Measurements from ENCODE around the gene SLC29A4.
"Not testable (repeated sequence)": the region's sequence is repeated elsewhere in the genome, so short reads cannot be mapped to it uniquely, and the experiment has no call there.

The SLC29A4 gene

DNA sequence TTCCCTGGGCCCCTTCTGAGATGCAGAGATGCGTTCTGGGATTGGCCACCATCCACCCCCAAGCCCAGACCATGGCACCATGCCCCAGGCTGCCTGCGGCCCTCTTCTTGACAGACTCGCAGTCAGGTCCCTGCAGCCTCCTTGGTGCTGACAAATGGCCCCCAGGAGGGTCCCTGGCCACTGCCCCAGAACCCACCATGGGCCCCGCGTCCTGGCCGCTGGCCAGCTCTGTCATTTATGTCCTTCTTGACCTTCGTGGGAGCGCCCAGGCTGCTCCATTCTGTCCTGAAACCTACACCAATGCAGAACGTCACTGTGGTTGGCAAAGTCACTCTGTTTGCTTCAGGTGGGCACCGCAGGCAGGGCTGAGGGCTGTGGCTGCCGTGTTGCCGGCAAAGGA is 39.5 kb upstream of the SLC29A4 start:
- DNase-seq (ENCODE audit: low spot score) = no peak
- Histone ChIP-seq H3K36me3 (ENCODE audit: low read depth) (no peaks in the 10 kb centered on the region), H3K27me3 (ENCODE audit: insufficient read depth, poor library complexity, severe bottlenecking) (no peaks in the 10 kb centered on the region), H3K9me3 (ENCODE audit: severe bottlenecking) (no peaks in the 10 kb centered on the region), H3K4me1 (ENCODE audit: insufficient read depth, poor library complexity, severe bottlenecking) (no peaks in the 10 kb centered on the region), H3K4me3 (ENCODE audit: severe bottlenecking) (no peak overlapping the region), H3K27ac (ENCODE audit: poor library complexity, severe bottlenecking) (no peak overlapping the region)
- TF ChIP-seq, protein P1, sequence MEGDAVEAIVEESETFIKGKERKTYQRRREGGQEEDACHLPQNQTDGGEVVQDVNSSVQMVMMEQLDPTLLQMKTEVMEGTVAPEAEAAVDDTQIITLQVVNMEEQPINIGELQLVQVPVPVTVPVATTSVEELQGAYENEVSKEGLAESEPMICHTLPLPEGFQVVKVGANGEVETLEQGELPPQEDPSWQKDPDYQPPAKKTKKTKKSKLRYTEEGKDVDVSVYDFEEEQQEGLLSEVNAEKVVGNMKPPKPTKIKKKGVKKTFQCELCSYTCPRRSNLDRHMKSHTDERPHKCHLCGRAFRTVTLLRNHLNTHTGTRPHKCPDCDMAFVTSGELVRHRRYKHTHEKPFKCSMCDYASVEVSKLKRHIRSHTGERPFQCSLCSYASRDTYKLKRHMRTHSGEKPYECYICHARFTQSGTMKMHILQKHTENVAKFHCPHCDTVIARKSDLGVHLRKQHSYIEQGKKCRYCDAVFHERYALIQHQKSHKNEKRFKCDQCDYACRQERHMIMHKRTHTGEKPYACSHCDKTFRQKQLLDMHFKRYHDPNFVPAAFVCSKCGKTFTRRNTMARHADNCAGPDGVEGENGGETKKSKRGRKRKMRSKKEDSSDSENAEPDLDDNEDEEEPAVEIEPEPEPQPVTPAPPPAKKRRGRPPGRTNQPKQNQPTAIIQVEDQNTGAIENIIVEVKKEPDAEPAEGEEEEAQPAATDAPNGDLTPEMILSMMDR (IDR thresholded peaks at IDR 0.05; ENCODE audit: poor library complexity, severe bottlenecking) = no peak
- no peak for ATAC-seq (ENCODE audit: low read depth)

DNA sequence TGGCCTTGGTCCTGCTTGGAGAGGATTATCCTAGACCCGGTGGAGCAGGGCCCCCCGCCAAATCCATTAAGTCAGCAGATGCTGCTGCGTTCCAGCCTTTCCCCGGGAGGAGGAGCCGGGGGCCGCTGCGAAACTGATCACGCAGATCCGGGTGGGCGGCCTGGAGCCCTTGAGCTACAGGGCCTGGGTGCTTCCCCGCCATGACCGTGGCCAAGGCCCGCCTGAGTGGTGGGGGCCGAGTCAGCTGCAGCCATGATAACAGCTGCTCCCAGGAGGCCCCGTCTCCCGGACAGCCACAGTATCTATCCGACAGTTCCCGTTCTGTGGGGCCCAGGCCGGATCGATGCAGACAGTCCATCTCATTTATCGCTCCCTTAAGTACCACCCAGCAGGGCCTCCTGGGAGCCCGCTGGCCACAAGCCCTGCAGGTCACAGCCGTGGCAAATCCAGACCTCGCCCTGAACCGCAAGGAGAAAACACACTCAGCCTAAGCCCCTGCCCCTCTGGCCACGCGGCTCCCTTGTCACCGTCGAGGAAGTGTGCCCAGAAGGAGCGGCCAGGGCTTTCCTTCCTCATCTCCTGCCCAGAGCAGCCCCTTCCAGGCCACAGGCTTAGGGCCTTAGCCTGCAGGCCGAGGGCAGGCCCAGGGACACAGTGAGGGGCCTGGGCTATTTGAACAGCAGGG is 34.4 kb upstream of the SLC29A4 start:
- H3K9me3 ChIP-seq (ENCODE audit: severe bottlenecking) = no peaks in the 10 kb centered on the region
- no peaks in the 10 kb centered on the region for H3K36me3 ChIP-seq (ENCODE audit: low read depth)
- DNase-seq (ENCODE audit: low spot score) (no peak), ATAC-seq (ENCODE audit: low read depth) (no peak)
- no peaks in the 10 kb centered on the region for H3K27me3 ChIP-seq (ENCODE audit: insufficient read depth, poor library complexity, severe bottlenecking)
- TF ChIP-seq, protein P1 (IDR thresholded peaks at IDR 0.05; ENCODE audit: poor library complexity, severe bottlenecking) = no peak
- H3K4me3 ChIP-seq (ENCODE audit: severe bottlenecking) = no peak overlapping the region
- no peaks in the 10 kb centered on the region for H3K4me1 ChIP-seq (ENCODE audit: insufficient read depth, poor library complexity, severe bottlenecking)
- no peak overlapping the region for H3K27ac ChIP-seq (ENCODE audit: poor library complexity, severe bottlenecking)

DNA sequence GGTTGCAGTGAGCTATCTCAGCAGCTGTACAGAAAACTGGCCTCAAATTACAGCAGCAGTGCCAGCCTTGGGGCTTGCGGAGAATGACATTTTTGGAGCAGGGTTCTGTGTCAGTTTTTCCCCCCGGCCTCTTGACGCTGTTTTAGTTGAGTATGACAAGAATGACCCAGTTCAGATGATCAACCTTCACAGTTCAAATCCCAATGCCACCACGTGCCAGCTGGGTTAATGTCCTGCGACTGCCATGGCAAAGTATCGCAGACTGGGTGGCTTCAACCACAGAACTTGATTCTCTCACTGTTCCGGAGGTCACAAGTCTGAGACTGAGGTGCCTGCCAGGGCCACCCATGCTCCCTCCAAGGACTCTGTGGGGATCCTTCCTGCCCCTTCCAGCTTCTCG is 32.0 kb upstream of the SLC29A4 start:
- H3K27ac ChIP-seq (ENCODE audit: poor library complexity, severe bottlenecking); H3K36me3 ChIP-seq (ENCODE audit: low read depth): not testable (repeated sequence)

DNA sequence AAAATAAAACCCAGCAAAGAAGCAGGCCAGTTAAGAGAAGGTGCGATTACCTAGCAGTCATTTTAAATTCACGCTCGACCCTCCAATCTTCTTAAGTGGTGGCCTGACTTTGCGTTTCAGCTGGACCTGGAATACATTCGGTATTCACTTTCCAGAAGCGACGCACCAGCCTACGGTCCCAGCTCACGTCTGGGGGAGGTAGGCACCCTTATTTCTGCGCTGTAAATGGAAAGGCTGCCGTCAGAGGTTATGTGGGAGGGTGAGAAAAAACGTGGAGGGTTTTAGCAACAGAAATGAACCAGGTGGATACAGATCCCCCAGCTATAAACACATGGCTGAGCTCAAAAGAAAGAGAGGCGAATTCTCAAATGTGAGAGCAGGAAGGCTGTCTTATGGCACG is 29.2 kb upstream of the SLC29A4 start:
- DNase-seq (ENCODE audit: low spot score); H3K27me3 ChIP-seq (ENCODE audit: insufficient read depth, poor library complexity, severe bottlenecking); H3K4me1 ChIP-seq (ENCODE audit: insufficient read depth, poor library complexity, severe bottlenecking); H3K27ac ChIP-seq (ENCODE audit: poor library complexity, severe bottlenecking); ATAC-seq (ENCODE audit: low read depth); H3K36me3 ChIP-seq (ENCODE audit: low read depth); H3K4me3 ChIP-seq (ENCODE audit: severe bottlenecking); H3K9me3 ChIP-seq (ENCODE audit: severe bottlenecking): not testable (repeated sequence)

More for the DNA sequence above, 32.0 kb upstream of the SLC29A4 start:
- not testable (repeated sequence) for H3K4me3 ChIP-seq (ENCODE audit: severe bottlenecking); H3K4me1 ChIP-seq (ENCODE audit: insufficient read depth, poor library complexity, severe bottlenecking); H3K27me3 ChIP-seq (ENCODE audit: insufficient read depth, poor library complexity, severe bottlenecking); H3K9me3 ChIP-seq (ENCODE audit: severe bottlenecking); DNase-seq (ENCODE audit: low spot score); ATAC-seq (ENCODE audit: low read depth)

DNA sequence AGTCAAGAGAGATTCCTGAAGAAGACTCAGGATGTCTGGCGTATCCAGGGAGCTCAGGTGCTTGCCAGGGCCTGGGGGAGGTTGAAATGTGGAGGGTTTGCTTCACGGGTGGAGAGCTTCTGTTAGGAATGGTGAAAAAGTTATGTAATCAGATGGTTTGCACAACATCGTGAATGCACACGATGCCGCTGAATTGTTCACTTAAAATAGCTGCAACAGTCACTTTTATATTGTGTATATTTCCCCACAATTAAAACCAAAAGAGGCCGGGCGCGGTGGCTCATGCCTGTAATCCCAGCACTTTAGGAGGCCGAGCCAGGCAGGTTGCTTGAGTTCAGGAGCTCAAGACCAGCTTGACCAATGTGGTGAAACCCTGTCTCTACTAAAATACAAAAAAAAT is 28.4 kb upstream of the SLC29A4 start:
- H3K4me3 ChIP-seq (ENCODE audit: severe bottlenecking); H3K4me1 ChIP-seq (ENCODE audit: insufficient read depth, poor library complexity, severe bottlenecking); DNase-seq (ENCODE audit: low spot score); H3K27me3 ChIP-seq (ENCODE audit: insufficient read depth, poor library complexity, severe bottlenecking); ATAC-seq (ENCODE audit: low read depth); H3K9me3 ChIP-seq (ENCODE audit: severe bottlenecking); H3K27ac ChIP-seq (ENCODE audit: poor library complexity, severe bottlenecking); H3K36me3 ChIP-seq (ENCODE audit: low read depth): not testable (repeated sequence)

DNA sequence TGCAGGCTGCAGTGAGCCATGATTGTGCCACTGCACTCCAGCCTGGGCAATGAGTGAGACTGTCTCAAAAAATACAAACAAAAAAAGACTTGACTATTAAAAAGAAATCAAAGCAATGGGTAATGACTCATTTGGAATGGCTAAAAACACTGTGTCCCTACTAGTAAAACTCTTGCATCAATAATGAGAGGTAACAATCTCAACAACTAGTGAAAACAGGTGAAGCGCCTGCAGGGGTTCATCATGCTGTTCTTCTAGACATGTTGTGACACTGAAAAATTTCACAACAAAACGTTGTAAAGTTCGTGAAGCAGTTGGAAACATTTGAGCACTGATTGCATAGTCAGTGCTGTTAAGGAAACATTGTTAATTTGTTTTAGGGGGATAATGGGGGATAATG is 26.9 kb upstream of the SLC29A4 start:
- H3K9me3 ChIP-seq (ENCODE audit: severe bottlenecking) = no peaks in the 10 kb centered on the region
- DNase-seq (ENCODE audit: low spot score) (no peak), ATAC-seq (ENCODE audit: low read depth) (peak; percentile 19; the same call in 1 of the 3 replicates)
- no peak overlapping the region for H3K4me3 ChIP-seq (ENCODE audit: severe bottlenecking)
- H3K27me3 ChIP-seq (ENCODE audit: insufficient read depth, poor library complexity, severe bottlenecking) = no peaks in the 10 kb centered on the region
- no peaks in the 10 kb centered on the region for H3K36me3 ChIP-seq (ENCODE audit: low read depth)
- no peaks in the 10 kb centered on the region for H3K4me1 ChIP-seq (ENCODE audit: insufficient read depth, poor library complexity, severe bottlenecking)
- TF ChIP-seq, protein P1 (IDR thresholded peaks at IDR 0.05; ENCODE audit: poor library complexity, severe bottlenecking) = no peak
- H3K27ac ChIP-seq (ENCODE audit: poor library complexity, severe bottlenecking) = no peak overlapping the region

DNA sequence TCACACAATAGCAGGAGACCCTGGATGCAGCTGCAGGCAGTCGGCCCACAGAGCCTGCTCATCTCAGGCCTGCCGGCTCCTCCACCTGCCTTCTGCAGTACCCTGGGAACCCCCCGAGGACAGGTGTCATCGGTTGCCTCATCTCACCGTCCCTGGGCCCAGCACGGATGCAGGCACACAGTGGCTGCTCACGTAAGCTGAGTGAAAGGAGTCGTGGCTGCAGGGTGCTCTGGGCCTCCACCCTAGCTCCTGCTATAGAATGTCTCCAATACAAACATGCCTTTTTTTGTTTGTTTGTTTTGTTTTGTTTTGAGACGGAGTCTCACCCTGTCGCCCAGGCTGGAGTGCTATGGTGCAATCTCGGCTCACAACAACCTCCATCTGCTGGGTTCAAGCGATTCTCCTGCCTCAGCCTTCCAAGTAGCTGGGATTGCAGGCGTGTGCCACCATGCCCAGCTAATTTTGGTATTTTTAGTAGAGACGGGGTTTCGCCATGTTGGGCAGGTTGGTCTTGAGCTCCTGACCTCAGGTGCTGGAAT is 22.1 kb upstream of the SLC29A4 start:
- H3K4me3 ChIP-seq (ENCODE audit: severe bottlenecking); DNase-seq (ENCODE audit: low spot score); ATAC-seq (ENCODE audit: low read depth); H3K9me3 ChIP-seq (ENCODE audit: severe bottlenecking); H3K27ac ChIP-seq (ENCODE audit: poor library complexity, severe bottlenecking); H3K27me3 ChIP-seq (ENCODE audit: insufficient read depth, poor library complexity, severe bottlenecking); H3K36me3 ChIP-seq (ENCODE audit: low read depth); H3K4me1 ChIP-seq (ENCODE audit: insufficient read depth, poor library complexity, severe bottlenecking): not testable (repeated sequence)

DNA sequence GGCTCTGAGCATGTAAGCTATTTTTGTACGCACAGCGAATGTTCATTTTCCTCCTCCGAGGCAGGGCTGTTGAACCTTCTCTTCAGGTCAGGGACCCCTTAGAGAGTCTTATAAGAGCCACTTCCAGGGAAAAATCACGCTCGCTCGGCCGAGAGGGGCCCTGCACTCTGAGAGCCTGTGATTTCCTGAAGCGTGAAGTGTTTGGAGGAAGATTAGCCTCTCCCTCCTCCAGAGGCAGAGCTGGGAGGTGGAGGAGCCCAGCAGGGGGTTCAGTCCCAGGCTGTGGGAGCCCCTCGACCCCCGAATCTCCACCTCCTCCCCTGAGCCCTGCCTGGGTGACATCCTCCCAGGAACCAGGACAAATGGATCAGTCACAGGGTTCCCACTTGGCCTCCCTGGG is 19.7 kb upstream of the SLC29A4 start:
- H3K9me3 ChIP-seq (ENCODE audit: severe bottlenecking); DNase-seq (ENCODE audit: low spot score); H3K27ac ChIP-seq (ENCODE audit: poor library complexity, severe bottlenecking); H3K36me3 ChIP-seq (ENCODE audit: low read depth); ATAC-seq (ENCODE audit: low read depth); H3K27me3 ChIP-seq (ENCODE audit: insufficient read depth, poor library complexity, severe bottlenecking); H3K4me3 ChIP-seq (ENCODE audit: severe bottlenecking); H3K4me1 ChIP-seq (ENCODE audit: insufficient read depth, poor library complexity, severe bottlenecking): not testable (repeated sequence)

Measured in RWPE2 (cell line).